Spleen (tissue), 7 donors: Measurements from ENCODE around the gene LTF.

Experiments used
- CTCF ChIP-seq, 11 experiments: fragments of 200-600 bp in 7 of 11; fragments of 450-650 bp in 4 of 11; sonication (generic) in 4 of 11; IDR thresholded peaks in 8 of 11; conservative IDR thresholded peaks in 3 of 11; 1 replicate in 7 of 11; 2 replicates in 4 of 11; pipeline versions ENCODE4 v1.4.0 to v1.8.0; 2016 to 2021; ENCODE audit warnings: antibody characterized with exemption in 11 of 11, inconsistent platforms in 4 of 11, mild to moderate bottlenecking in 1 of 11
- POLR2A ChIP-seq, 3 donors: fragments of 450-650 bp; IDR thresholded peaks; one replicate each; pipeline ENCODE4 v1.5.1; 2017; ENCODE audit warnings: antibody characterized with exemption in 3 of 3, mild to moderate bottlenecking in 1 of 3
- POLR2AphosphoS5 ChIP-seq, 3 donors: sonication (generic); formaldehyde crosslinking; IDR thresholded peaks; one replicate each; pipeline ENCODE4 v1.5.1; 2017; ENCODE audit warnings: antibody characterized with exemption in 3 of 3
- donor health status: DM: no; HTN: no; CAD: no; lungs with moderate emphysema.
- donor health status: DM: no; HTN: no; CAD: no.
- donor health status: DM: no; HTN: no; CAD: no.

DNA sequence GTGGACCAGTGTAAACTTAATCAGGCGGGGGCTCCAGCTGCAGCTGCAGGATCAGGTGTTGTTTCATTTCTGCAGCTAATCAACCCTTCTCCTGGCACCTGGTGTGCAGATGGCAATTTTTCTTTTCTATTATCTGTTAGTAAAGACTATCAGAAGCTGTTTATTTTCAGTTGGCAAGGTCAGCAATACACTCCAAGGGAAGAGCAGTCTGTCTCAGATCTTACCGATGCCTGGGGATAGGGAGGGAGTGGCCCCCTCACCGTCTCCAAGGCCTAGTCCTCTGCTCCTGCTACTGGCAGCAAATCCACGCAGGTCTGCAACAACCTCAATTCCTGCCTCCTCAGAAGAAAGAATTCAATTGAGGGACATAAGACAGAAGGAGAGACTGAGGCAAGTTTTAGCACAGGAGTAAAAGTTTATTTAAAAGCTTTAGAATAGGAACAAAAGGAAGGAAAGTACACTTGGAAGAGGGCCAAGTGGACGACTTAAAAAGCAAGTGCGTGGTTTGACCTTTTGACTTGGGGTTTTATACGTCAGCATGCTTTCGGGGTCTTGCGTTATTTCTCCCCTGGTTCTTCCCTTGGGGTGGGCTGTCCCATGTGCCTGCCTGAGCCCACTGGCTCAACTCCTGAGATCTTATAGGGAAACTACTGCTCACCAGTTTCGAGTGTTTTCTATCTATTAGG lies 48.4 kb downstream of the LTF start:
- no peak for TF ChIP-seq CTCF (IDR thresholded peaks at IDR 0.05 in 8 of 11, conservative IDR thresholded peaks at IDR 0.05 in 3 of 11)
- TF ChIP-seq POLR2A (IDR thresholded peaks at IDR 0.05) = no peak
- no peak for TF ChIP-seq POLR2AphosphoS5 (IDR thresholded peaks at IDR 0.05)
